GM12865 (cell line): Measurements from ENCODE around the gene TTC22.

Experiments used
- DNase-seq: peaks from one replicate; pipeline ENCODE4 v3.0.0; 2010; ENCODE audit warnings: low read depth
- H3K4me3 ChIP-seq: 2 replicates; pipeline ENCODE4 v1.5.1; 2011; ENCODE audit warnings: mild to moderate bottlenecking, low read depth, low read length, control low read depth
- TF ChIP-seq, protein P1 (sequence below): IDR thresholded peaks from 2 replicates; pipeline ENCODE4 v1.5.1; 2011; ENCODE audit warnings: low read length, control low read depth, low read depth, inconsistent platforms; ENCODE audit not compliant: insufficient read depth; ENCODE audit errors: missing control alignments

The TTC22 gene

GRCh38 chr1:54816951-54817350, 15.8 kb upstream of the TTC22 start:
- H3K4me3 ChIP-seq = no peak overlapping the region
- TF ChIP-seq, protein P1, sequence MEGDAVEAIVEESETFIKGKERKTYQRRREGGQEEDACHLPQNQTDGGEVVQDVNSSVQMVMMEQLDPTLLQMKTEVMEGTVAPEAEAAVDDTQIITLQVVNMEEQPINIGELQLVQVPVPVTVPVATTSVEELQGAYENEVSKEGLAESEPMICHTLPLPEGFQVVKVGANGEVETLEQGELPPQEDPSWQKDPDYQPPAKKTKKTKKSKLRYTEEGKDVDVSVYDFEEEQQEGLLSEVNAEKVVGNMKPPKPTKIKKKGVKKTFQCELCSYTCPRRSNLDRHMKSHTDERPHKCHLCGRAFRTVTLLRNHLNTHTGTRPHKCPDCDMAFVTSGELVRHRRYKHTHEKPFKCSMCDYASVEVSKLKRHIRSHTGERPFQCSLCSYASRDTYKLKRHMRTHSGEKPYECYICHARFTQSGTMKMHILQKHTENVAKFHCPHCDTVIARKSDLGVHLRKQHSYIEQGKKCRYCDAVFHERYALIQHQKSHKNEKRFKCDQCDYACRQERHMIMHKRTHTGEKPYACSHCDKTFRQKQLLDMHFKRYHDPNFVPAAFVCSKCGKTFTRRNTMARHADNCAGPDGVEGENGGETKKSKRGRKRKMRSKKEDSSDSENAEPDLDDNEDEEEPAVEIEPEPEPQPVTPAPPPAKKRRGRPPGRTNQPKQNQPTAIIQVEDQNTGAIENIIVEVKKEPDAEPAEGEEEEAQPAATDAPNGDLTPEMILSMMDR = no peak
- DNase-seq = no peak

GRCh38 chr1:54816130-54816529, 15.0 kb upstream of the TTC22 start:
- H3K4me3 ChIP-seq = no peak overlapping the region
- TF ChIP-seq, protein P1 = no peak
- no peak for DNase-seq

GRCh38 chr1:54815086-54815876, 14.2 kb upstream of the TTC22 start:
- DNase-seq = no peak
- H3K4me3 ChIP-seq = no peak overlapping the region
- TF ChIP-seq, protein P1 = no peak

DNA sequence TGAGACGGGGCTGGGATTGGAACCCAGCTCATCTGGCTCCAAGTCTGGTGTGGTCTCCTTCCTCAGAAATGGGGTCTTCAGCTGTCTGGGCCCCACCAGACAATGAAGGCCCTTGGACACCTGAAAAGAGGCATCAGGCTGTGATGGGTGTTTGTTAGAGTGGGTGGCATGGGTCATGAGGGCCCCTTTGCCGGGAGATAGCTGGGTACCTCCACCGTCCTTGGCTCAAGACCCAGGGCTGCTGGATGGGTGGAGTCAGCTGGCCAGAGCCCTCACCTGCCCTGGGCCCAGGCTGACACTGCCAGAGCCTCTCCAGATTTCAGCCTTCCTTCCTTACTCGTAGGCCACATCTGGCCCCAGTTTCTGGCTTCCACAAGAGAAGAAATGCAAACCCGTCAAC, 13.4 kb upstream of the TTC22 start:
- TF ChIP-seq, protein P1 = no peak
- no peak for DNase-seq
- no peak overlapping the region for H3K4me3 ChIP-seq

DNA sequence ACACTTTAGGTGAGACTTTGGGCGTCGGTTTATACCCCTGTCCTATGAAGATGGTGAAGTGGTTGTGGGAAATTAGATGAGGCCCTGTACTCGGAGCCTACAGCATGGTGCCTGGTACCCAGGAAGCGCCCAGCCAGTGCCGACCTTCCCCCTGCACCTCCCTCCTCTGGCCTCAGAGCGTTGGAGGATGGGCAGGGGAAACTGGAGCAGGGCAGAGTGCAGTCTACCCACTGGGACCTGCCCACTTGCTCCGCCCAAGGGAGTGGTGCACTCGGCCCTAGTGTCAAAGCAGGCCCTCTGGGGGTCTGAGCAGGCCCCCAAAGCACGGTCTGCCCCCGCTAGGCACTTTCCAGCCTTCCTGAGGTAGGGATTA, 13.0 kb upstream of the TTC22 start:
- TF ChIP-seq, protein P1 = no peak
- H3K4me3 ChIP-seq = 0 out of 2 replicates have a peak overlapping the region, but pooled peaks have one; percentile 9
- no peak for DNase-seq

DNA sequence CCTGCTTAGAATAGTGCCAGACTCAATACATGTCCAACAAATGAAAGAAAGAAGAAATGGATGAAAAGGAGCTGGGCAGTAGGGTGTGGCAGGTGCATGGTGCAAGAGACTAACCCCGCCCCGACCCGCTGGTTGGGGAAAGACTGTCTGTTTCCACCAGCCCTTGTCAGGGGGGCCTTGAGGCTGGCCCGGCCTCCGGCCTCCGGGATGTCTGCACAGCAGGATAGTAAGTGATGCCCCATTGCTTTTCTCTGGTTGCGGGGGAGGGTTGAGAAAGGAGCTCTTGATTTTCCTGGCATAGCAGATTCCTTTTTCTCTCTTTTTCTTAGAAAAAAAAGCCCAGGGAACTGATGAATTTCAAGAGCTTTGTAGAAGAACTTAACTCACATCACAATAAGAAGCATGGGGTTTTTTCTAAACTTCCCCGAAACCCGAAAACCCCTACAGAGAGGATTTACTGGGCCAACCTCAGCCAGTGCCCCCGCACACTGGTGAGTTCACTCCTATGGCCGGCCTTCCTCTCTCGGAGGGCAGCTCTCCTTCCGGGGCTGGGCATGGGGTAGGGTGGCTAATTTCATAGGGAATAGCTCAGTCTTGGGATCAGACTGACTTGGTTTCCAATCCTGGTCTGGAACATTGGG, 12.5 kb upstream of the TTC22 start:
- DNase-seq = peak; percentile 48
- H3K4me3 ChIP-seq = peak overlapping the region; percentile 9; the same call in 1 of the 2 replicates
- TF ChIP-seq, protein P1 = no peak
